Measurements from ENCODE around the gene INA.

Gene INA

GRCh38 chr10:103265717-103266329 lies 11.1 kb upstream of the INA start:
- CTCF ChIA-PET = interaction anchor here (0.6 kb wide), 1 partner anchor 129 kb away, joined by 8 read pairs; no protein-coding TSS in a partner anchor
- peak; percentile 54 for DNase-seq (ENCODE audit: low spot score)
- POLR2A ChIA-PET (ENCODE audit: low non-redundant PET) = no interaction called here
- TF ChIP-seq, protein P1, sequence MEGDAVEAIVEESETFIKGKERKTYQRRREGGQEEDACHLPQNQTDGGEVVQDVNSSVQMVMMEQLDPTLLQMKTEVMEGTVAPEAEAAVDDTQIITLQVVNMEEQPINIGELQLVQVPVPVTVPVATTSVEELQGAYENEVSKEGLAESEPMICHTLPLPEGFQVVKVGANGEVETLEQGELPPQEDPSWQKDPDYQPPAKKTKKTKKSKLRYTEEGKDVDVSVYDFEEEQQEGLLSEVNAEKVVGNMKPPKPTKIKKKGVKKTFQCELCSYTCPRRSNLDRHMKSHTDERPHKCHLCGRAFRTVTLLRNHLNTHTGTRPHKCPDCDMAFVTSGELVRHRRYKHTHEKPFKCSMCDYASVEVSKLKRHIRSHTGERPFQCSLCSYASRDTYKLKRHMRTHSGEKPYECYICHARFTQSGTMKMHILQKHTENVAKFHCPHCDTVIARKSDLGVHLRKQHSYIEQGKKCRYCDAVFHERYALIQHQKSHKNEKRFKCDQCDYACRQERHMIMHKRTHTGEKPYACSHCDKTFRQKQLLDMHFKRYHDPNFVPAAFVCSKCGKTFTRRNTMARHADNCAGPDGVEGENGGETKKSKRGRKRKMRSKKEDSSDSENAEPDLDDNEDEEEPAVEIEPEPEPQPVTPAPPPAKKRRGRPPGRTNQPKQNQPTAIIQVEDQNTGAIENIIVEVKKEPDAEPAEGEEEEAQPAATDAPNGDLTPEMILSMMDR (conservative IDR thresholded peaks at IDR 0.05; ENCODE audit: low read depth) = no peak
- no peak overlapping the region for H3K27ac ChIP-seq

DNA sequence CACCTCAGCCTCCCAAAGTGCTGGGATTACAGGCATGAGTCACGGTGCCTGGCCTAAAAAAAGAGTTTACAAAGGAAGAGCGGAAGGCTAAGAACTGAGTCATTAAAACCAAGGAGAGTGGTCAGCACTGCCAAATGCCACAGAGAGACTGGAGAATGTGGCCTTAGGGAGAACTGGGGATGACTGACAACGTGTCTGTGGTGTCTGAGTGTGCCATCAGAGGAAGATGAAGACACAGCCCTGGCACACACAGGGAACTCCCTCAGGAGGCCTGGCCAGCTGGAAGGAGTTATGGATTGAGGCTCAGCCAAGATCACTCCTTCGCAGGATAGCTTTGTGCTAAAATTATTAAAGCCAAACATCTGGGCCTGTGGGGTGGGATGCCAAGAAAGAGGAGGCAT lies 3.9 kb upstream of the INA start:
- POLR2A ChIA-PET (ENCODE audit: low non-redundant PET) = no interaction called here
- peak; percentile 95 for DNase-seq (ENCODE audit: low spot score)
- CTCF ChIA-PET = interaction anchor here (0.7 kb wide), 1 partner anchor 526 kb away, joined by 3 read pairs; no protein-coding TSS in a partner anchor
- peak overlapping the region; percentile 73 for H3K27ac ChIP-seq
- TF ChIP-seq, protein P1 (conservative IDR thresholded peaks at IDR 0.05; ENCODE audit: low read depth) = no peak

DNA sequence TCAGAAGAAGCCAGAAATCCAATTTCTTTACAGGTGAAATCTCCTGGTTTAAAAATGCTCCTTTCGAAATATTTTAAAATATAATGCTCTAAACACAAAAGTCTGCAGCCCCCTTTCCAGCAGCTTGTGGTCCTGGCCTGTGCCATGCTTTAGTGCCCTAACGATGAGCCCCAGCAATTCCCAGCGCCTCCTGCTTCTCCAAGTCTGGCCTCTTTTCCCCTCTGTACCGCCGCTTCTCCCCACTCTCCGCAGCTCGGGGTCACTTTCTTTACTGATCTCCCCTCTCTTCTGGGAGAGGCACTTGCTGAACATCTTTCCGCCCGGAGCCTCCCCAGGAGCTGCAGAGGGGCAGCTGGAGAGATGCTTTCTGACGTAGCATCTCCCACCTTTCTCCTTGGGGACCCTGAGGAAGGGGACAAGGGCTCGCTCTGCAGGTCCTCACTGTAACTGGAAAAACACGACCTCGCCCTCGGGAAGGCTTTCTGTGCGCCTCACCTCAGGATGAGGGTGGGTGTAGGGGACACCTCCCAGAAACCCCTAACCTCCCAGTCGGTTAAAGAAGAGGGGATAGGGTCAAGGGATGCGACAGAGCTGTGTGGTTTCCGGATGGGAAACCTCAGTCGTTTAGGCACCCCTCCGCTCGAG lies 565 bp upstream of the INA start:
- H3K27ac ChIP-seq = no peak overlapping the region
- TF ChIP-seq, protein P1 (conservative IDR thresholded peaks at IDR 0.05; ENCODE audit: low read depth) = no peak
- CTCF ChIA-PET = interaction anchor here (0.5 to 1.3 kb wide), 4 partner anchors 8 to 600 kb away, joined by 3 to 6 read pairs (median 4); partner anchors contain the start of gene TAF5
- DNase-seq (ENCODE audit: low spot score) = no peak
- POLR2A ChIA-PET (ENCODE audit: low non-redundant PET) = interaction anchor here (1.6 kb wide), 1 partner anchor 83 kb away, joined by 4 read pairs; the partner anchor contains the start of gene NT5C2

DNA sequence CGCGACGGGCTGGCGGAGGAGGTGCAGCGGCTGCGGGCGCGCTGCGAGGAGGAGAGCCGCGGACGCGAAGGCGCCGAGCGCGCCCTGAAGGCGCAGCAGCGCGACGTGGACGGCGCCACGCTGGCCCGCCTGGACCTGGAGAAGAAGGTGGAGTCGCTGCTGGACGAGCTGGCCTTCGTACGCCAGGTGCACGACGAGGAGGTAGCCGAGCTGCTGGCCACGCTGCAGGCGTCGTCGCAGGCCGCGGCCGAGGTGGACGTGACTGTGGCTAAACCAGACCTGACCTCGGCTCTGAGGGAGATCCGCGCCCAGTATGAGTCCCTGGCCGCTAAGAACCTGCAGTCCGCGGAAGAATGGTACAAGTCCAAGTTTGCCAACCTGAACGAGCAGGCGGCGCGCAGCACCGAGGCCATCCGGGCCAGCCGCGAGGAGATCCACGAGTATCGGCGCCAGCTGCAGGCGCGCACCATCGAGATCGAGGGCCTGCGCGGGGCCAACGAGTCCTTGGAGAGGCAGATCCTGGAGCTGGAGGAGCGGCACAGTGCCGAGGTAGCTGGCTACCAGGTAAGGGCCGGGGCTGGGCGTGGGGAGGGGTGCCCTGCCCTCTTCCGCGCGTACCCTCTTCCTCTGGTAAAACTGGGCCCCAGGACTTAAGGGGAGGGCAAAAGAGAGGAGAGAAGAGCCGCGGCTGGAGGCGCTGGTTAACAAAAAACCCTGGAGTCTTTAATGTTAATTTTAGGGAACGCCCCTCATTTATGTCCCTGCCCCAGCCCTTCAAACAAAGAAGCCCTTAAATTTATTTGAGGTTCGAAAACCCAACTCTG lies 987 bp downstream of the INA start:
- DNase-seq (ENCODE audit: low spot score) = no peak
- TF ChIP-seq, protein P1 (conservative IDR thresholded peaks at IDR 0.05; ENCODE audit: low read depth) = no peak
- H3K27ac ChIP-seq = peak overlapping the region; percentile 9; the same call in 1 of the 2 replicates
- CTCF ChIA-PET = interaction anchor here (0.5 to 1.3 kb wide), 4 partner anchors 9 to 360 kb away, joined by 3 to 8 read pairs (median 4); partner anchors contain the start of genes CNNM2 and NT5C2
- POLR2A ChIA-PET (ENCODE audit: low non-redundant PET) = interaction anchor here (0.5 to 0.6 kb wide), 2 partner anchors 9 to 569 kb away, joined by 3 read pairs; no protein-coding TSS in a partner anchor

- ChIA-PET CTCF (interaction anchor here (0.6 to 1.0 kb wide), 3 partner anchors 34 to 373 kb away, joined by 3 to 5 read pairs (median 4); partner anchors contain the start of gene CNNM2), POLR2A (ENCODE audit: low non-redundant PET) (interaction anchor here (0.6 kb wide), 1 partner anchor 569 kb away, joined by 3 read pairs; no protein-coding TSS in a partner anchor)
- DNase-seq (ENCODE audit: low spot score) = no peak
- H3K27ac ChIP-seq = no peak overlapping the region
- TF ChIP-seq, protein P1 (conservative IDR thresholded peaks at IDR 0.05; ENCODE audit: low read depth) = no peak
These were observed 1.5 kb downstream of the INA start for GRCh38 chr10:103278537-103278823.

DNA sequence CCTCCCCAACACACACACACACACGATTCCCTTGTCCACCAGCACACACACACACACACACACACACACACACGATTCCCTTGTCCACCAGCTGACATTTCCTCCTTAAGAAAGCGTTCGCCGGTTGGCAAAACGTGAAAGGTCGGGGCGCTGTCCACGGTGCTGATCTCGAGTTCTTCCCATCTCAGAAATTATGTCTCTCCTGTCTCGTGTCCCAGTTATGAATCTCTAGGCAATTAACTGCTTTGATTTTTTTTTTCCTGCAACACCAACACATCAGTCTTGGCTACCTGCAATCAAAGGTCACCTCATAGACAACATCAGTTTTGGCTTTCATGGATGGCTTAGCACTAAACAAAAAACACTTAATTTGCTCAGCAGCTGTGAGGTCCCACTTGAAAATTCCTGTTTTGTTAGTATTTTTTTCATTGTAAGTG lies 1.9 kb downstream of the INA start:
- ChIA-PET POLR2A (ENCODE audit: low non-redundant PET) (interaction anchor here (0.6 kb wide), 1 partner anchor 570 kb away, joined by 3 read pairs; no protein-coding TSS in a partner anchor), CTCF (interaction anchor here (0.6 to 1.0 kb wide), 4 partner anchors 10 to 373 kb away, joined by 3 to 5 read pairs (median 4); partner anchors contain the start of gene CNNM2)
- peak; percentile 48 for DNase-seq (ENCODE audit: low spot score)
- H3K27ac ChIP-seq = no peak overlapping the region
- TF ChIP-seq, protein P1 (conservative IDR thresholded peaks at IDR 0.05; ENCODE audit: low read depth) = no peak
